ENCODE measurements around the gene POLR3E. TPM values are rescaled to one million over a fixed set of nuclear protein-coding genes. Genes with fewer than 3 reads are reported as not detected.

Gene POLR3E
- total RNA-seq (2021), result 101 and 103 TPM in 2 replicates
- long read RNA-seq, transcript POLR3E-219 (20 exons, 3,655 nt), result minor isoform, 19 of 349 reads
- long read RNA-seq, transcript POLR3E-202 (20 exons, 2,469 nt), result minor isoform, 6 of 349 reads
- long read RNA-seq, transcript POLR3E-201 (21 exons, 3,697 nt), result major isoform, 216 of 349 reads
- long read RNA-seq, partial matches to known transcripts, result 37 of 349 reads
- long read RNA-seq, other reads (novel, unspliced or antisense), result 67 of 349 reads

- no peak within 1 kb of the TSS for H4K8ac ChIP-seq (replicated peaks; ENCODE audit: insufficient read length, low read depth, low read length)
- H3K4me1 Mint-ChIP-seq, result peaks cover 22 to 26% of the 10 kb centered on the region in 2 experiments
- no CpG with 5 or more reads among the region's 76 CpGs for WGBS (ENCODE audit: extremely low coverage, insufficient read length, low lambda C conversion rate)
Observed at GRCh38 chr16:22297114-22297870, at the start of gene POLR3E. Gene POLR3E (plus strand): TSS chr16:22297409. CDS start chr16:22302969, 5,560 bp downstream.

More at GRCh38 chr16:22297114-22297870, at the start of gene POLR3E:
- peaks cover 3% of the 10 kb centered on the region for H3K79me1 ChIP-seq (ENCODE audit: insufficient read depth, low read depth, low read length, poor library complexity, severe bottlenecking)
- peak within 1 kb of the TSS; percentile 65 for H3K18ac ChIP-seq (ENCODE audit: insufficient read length, low read depth, low read length)
- no peak within 1 kb of the TSS for H3K4ac ChIP-seq (ENCODE audit: low read depth, low read length)
- no peak within 1 kb of the TSS for H2BK15ac ChIP-seq (ENCODE audit: low read depth, low read length)
- Mint-ChIP-seq H3K27me3 (ENCODE audit: low read depth) (peaks cover 2% of the 10 kb centered on the region; the same call in 1 of the 2 replicates), H3K9me3 (no peaks in the 10 kb centered on the region), H3K27ac (peak within 1 kb of the TSS; percentile 90 to 96 (median 95); a peak in 6 of 7 replicates), H3K4me3 (peak within 1 kb of the TSS; percentile 92 to 96), H3K36me3 (ENCODE audit: insufficient read depth in 1 of 3, low read depth in 3 of 3) (peaks cover 11 to 23% (median 12%) of the 10 kb centered on the region in 3 experiments; a peak in 6 of 7 replicates)
- H2BK120ac ChIP-seq (ENCODE audit: low read depth, low read length, poor library complexity, severe bottlenecking), result no peak within 1 kb of the TSS
- H2AK5ac ChIP-seq (ENCODE audit: insufficient read length, low read length), result no peak within 1 kb of the TSS
- no peak within 1 kb of the TSS for H3K27ac ChIP-seq (ENCODE audit: insufficient read length, low read depth, low read length)
- peaks cover 5% of the 10 kb centered on the region for H3K23me2 ChIP-seq (ENCODE audit: insufficient read length, low read depth, low read length, poor library complexity, severe bottlenecking)
- H2BK12ac ChIP-seq (ENCODE audit: insufficient read length, low read depth, low read length), result no peak within 1 kb of the TSS
- H2AFZ ChIP-seq (ENCODE audit: low read length), result peak within 1 kb of the TSS; percentile 97
- H2BK20ac ChIP-seq (ENCODE audit: low read depth, low read length, poor library complexity, severe bottlenecking), result no peak within 1 kb of the TSS
- DNase-seq, result peak; percentile 98
- no peak within 1 kb of the TSS for H4K5ac ChIP-seq (ENCODE audit: insufficient read length, low read depth, low read length)
- H3K9ac ChIP-seq (ENCODE audit: extremely low read depth, insufficient read length, low read length), result peak within 1 kb of the TSS; percentile 81
- H3K9me3 ChIP-seq (ENCODE audit: control insufficient read depth, low read depth, low read length), result no peaks in the 10 kb centered on the region
- peaks cover 13% of the 10 kb centered on the region; the same call in 1 of the 2 replicates for H3K79me2 ChIP-seq (ENCODE audit: insufficient read depth, low read length)
- H3K27me3 ChIP-seq (ENCODE audit: insufficient read depth, low read length), result no peaks in the 10 kb centered on the region
- peak within 1 kb of the TSS; percentile 96 for H3K4me2 ChIP-seq (ENCODE audit: insufficient read depth, insufficient read length, low read length)
- H2BK5ac ChIP-seq (ENCODE audit: insufficient read length, low read length), result no peak within 1 kb of the TSS
- H3K4me1 ChIP-seq (ENCODE audit: insufficient read depth, low read length), result no peaks in the 10 kb centered on the region
- peak within 1 kb of the TSS; percentile 86; the same call in 1 of the 2 replicates for H3K14ac ChIP-seq (ENCODE audit: insufficient read depth, low read length)
- no peak within 1 kb of the TSS for H4K91ac ChIP-seq (ENCODE audit: insufficient read length, low read depth, low read length)
- H3K23ac ChIP-seq (ENCODE audit: insufficient read length, low read depth, low read length), result no peak within 1 kb of the TSS
- H4K20me1 ChIP-seq (ENCODE audit: control insufficient read depth, insufficient read depth, insufficient read length), result no peaks in the 10 kb centered on the region
- H3K56ac ChIP-seq (ENCODE audit: insufficient read length, low read depth, low read length), result no peak within 1 kb of the TSS
- TF ChIP-seq, protein P1, sequence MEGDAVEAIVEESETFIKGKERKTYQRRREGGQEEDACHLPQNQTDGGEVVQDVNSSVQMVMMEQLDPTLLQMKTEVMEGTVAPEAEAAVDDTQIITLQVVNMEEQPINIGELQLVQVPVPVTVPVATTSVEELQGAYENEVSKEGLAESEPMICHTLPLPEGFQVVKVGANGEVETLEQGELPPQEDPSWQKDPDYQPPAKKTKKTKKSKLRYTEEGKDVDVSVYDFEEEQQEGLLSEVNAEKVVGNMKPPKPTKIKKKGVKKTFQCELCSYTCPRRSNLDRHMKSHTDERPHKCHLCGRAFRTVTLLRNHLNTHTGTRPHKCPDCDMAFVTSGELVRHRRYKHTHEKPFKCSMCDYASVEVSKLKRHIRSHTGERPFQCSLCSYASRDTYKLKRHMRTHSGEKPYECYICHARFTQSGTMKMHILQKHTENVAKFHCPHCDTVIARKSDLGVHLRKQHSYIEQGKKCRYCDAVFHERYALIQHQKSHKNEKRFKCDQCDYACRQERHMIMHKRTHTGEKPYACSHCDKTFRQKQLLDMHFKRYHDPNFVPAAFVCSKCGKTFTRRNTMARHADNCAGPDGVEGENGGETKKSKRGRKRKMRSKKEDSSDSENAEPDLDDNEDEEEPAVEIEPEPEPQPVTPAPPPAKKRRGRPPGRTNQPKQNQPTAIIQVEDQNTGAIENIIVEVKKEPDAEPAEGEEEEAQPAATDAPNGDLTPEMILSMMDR (conservative IDR thresholded peaks at IDR 0.05), result peak; percentile 93
- no peak within 1 kb of the TSS for H3T11ph ChIP-seq (ENCODE audit: low read length)
